HG03575 (cell line): ENCODE data around the gene UTY.
"Not testable (repeated sequence)": the region's sequence is repeated elsewhere in the genome, so short reads cannot be mapped to it uniquely, and the experiment has no call there.

Experiments used
- ATAC-seq: cut with Tn5 transposase; IDR thresholded peaks from one replicate; pipeline ENCODE4 v1.9.1; 2021; ENCODE audit not compliant: unreplicated experiment, insufficient number of reproducible peaks, low FRiP score; ENCODE audit errors: extremely low read depth

The UTY gene

DNA sequence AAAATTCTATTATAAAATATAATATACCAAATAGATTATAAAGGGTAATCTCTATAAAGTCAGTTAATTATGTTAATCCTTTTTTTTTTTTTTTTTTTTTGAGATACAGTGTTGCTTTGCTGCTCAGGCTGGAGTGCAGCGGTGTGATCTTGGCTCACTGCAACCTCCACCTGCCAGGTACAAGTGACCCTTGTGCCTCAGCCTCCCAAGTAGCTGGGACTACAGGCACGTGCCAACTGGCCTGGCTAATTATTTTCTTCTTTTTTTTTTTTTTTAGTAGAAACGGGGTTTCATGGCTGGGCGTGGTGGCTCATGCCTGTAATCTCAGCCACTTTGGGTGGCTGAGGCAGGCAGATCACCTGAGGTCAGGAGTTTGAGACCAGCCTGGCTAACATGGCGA lies 141.9 kb downstream of the UTY start:
- no peak for ATAC-seq

DNA sequence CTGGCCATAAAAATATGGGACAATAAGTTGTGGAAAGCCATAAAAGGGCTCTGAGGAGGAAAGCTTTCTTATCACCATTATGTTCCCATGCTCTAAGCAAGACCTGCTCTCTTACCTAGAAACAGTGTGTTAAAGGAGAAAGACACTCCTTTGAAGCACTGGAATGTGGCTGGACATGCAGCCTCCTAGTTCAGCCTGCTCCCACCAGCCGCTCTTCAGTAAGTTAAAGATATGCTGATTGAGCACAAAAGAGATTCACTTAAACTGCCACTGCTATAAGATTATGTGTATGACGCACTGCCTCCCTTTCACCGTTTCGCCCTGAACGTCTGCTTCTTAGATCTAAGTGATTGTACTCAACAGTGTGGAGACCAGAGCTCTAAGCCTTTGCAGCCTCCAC lies 146.0 kb downstream of the UTY start:
- ATAC-seq: no peak

DNA sequence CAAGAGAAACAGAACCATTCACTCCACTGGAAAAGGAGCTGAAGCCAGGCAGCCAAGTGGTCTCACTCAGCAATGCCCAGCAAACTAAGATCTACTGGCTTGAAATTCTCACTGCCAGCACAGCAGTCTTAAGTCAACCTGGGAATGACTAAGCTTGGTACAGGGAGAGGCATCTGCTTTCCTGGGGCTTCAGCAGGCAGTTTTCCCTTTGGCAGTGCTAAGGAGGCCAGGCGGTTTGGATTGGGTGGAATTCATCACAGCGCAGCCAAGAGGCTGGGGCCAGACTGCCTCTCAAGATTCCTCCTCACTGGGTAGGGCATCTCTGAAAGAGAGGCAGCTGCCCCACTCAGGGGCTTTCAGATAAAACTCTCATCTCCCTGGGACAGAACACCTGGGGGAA lies 149.2 kb downstream of the UTY start:
- ATAC-seq: no peak

DNA sequence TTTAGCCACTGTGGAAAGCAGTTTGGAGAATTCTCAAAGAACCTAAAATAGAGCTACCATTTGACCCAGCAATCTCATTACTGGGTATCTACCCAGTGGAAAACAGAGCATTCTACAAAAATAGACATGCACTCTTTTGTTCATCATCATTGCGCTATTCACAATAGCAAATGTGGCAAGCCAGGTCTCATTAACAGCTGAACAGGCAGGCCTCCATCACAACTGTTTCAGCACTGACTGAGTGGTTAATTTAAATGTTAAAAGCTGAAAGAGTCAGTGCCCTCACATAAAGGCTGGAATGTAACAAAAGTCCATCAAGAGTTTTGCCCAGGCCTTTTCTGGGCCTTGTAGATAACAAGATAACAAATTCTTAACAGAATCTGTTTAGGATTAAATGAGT lies 166.9 kb downstream of the UTY start:
- no peak for ATAC-seq

DNA sequence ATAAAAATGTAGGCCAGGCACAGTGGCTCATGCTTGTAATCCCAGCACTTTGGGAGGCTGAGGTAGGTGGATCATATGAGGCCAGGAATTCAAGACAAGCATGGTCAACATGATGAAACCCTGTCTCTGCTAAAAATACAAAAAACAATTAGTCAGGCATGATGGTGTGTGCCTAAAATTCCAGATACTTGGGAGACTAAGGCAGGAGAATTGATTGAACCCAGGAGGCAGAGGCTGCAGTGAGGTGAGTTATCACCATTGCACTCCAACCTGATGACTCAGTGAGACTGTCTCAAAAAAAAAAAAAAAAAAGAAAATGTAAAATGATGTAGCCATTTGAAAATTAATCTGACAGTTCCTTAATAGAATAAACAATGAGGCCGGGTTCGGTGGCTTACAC lies 171.9 kb downstream of the UTY start:
- ATAC-seq: no peak

DNA sequence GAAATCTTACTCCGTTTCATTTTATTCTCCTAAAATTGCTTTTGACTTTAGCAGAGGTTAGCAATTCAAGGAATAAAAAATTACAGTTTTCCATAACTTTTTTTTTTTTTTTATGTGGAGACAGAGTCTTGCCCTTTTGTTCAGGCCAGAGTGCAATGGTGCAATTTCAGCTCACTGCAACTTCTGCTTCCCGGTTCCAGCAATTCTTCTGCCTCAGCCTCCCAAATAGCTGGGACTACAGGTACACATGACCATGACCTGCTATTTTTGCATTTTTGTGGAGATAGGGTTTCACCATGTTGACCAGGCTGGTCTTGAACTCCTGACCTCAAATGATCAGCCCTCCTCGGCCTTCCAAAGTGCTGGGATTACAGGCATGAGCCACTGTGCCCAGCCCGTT lies 179.0 kb downstream of the UTY start:
- ATAC-seq: no peak

DNA sequence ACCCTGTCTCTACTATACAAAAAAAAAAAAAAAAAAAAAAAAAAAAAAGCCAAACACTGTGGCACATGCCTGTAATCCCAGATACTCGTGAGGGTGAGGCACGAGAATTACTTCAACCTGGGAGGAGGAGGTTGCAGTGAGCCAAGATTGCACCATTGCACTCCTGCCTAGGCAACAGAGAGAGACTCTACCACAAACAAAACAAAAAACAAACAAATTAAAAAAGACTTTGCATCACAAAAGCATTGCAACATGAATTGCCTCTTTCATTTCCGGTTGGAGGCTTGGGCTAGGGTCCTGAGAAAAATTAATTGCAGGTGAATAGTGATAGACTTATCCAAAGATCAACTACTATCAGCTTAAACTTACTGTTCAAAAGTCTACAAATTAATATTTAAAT lies 180.4 kb downstream of the UTY start:
- ATAC-seq: no peak

DNA sequence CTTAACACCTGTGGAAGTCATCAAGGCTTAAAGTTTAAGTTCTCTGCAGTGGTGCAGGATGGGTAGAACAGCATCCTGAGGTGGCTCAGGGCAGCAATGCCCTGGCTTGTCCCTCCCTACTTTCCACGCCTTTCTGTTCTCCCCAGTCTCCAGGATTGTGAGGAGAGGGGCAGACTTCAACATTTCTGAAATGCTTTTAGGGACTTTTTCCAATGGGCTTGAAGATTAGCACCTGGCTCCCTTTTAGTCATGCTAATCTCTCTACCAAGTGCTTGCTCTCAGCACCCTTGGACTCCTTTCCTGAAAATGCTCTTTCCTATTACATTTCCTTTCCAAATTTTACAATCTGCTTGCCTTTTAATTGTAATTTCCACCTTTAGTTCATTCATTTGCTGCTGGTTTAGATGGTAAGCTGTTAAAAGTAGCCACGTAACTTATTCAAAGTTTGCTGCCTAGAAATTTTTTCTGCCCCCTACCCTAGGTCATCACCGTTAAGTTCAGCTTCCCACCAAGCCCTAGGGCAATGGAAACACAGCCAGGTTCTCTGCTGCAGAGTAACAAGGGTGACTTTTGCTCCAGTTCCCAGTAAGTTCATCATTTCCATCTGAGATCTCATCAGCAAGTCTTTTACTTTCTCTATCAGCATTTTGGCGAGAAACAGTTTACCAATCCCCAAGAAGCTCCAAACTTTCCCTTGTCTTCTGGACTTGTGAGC lies 183.5 kb downstream of the UTY start:
- no peak for ATAC-seq

DNA sequence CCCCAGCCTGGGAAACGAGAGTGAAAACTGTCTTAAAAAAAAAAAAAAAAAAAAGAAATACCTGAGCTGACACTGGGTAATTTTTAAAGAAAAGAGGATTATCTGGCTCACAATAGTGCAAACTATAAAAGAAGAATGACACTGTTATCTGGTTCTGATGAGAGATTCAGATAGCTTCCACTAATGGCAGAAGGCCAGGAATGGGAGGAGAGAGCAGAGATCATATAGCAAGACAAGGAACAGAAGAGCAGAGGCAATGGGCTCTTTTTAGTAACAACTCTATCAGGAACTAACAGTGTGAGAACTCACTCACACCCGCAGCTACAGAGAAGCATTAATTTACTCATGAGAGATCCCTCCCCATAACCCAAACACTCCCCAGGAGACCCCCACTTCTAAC lies 184.8 kb downstream of the UTY start:
- no peak for ATAC-seq

DNA sequence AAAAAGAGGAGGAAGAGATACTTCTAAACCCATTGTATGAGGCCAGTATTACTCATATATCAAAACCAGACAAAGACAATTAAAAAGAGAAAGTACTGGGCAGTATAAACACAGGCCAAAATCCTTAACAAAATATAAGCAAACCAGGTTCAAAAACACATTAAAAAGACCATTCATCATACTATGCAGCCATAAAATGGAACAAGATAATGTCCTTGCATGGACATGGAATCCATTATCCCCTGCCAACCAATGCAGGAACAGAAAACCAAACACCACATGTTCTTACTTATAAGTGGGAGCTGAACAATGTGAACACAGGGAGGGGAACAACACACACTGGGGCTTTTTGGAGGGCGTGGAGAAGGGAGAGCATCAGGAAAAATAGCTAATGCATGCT lies 188.6 kb downstream of the UTY start:
- no peak for ATAC-seq

DNA sequence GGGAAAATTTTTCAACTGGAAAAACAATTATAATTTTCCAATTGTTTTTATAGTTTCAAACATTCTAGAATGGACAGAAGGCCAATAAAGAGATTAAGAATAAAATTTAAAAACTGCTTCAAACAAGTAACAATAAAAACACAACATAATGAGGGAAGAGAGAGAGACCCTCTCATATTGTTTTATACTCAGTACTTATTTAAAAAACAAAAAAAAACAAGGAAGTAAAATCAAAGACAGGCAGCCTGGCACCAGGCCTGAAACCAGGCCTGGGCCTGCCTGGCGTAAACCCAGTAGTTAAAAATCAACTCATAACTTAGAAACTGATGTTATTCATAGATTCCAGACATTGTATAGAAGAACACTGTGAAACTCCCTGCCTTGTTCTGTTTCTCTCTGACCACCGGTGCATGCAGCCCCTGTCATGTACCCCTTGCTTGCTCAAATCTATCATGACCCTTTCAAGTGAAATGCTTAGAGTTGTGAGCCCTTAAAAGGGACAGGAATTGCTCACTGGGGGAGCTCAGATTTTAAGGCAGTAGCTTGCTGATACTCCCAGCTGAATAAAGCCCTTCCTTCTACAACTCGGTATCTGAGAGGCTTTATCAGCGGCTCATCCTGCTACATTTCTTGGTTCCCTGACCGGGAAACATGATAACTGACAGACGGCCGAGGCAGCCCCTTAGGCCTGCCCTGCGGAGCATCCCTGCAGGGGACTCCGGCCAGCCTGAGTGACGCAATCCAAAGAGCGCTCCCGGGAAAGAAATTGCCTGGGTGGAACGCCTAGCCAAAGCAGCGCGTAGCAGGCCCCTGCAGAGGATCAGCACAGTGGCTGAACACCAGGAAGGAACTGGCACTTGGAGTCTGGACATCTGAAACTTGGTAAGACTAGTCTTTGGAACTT lies 197.4 kb downstream of the UTY start:
- not testable (repeated sequence) for ATAC-seq

DNA sequence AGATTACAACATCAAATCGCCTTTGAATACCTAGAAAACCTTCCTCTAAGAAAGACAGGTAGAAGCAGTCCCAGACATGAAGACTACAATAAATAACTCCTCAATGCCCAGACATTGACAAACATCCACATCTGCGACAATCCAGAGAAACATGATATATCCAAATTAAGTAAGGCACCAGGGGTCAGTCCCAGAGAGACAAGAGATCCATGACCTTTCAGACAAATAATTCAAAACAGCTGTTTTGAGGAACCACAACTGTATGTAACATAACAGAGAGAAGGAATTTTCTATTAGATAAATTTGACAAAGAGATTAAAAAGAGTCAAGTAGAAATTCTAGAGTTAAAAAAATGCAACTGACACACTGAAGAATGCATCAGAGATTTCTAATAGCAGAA lies 200.3 kb downstream of the UTY start:
- no peak for ATAC-seq

DNA sequence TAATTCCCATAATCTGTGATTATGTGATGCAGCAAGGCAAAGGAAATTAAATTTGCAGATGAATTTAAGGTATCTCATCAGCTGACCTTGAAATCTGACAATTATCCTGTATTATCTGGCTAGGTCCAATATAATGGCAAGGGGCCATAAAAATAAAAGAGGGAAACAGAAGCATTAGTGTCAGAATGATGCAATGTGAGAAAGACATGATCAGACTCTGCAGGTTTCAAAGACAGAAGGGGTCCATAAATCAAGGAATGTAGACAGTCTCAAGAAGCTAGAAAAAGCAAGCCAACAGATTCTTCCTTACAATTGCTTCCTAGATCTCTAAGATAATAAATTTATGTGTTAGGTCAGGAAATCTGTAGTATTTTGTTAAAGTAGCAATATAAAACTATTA lies 208.1 kb downstream of the UTY start:
- ATAC-seq: no peak

DNA sequence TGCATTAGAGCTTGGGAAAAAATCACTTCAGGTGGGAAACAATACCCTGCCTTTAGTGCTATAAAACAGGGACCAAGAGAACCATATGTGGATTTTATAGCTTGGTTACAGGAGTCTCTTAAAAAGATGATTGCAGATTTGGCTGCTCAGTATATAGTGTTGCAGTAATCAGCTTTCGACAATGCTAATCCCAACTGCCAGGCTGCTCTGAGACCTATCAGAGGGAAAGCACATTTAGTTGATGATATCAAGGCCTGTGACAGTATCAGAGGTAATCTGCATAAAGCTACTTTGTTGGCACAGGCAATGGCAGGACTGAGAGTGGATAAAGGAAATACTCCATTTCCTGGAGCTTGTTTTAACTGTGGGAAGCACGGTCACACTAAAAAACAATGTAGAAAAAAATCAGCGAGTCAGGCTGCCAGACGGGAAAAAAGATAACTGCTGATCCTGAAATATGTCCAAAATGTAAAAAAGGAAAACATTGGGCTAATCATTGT lies 225.8 kb downstream of the UTY start:
- not testable (repeated sequence) for ATAC-seq

DNA sequence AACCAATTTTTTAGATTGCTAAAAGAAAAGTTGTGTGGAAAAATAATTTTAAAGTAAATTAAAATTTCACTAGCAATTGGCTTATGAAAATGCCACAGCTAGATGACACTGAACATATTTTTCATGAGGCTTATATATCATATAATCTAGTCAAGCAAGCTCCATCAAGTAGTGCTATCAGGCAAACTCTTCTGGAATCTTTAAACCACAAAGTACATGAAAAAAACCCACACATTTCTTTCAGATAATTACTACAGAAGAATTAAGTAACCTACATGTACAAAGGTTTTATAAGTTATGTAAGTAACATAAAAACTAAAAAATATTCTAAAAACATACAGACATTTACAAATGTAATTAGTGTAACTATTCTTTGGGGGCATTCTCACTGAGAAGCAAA lies 229.4 kb downstream of the UTY start:
- ATAC-seq: no peak

DNA sequence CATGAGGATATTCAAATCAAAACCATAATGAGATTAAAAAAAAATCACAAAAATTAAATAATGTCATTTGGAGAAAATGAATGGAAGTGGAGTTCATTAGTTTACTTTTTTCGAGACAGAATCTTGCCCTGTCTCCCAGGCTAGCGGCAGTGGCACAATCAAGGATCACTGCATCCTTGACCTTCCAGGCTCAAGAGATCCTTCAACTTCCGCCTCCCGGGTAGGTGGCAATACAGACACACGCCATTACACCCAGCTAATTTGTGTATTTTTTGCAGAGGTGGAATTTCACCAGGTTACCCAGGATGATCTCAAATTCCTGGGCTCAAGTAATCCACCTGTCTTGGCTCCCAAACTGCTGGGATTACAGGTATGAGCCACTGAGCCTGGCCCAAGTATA lies 236.1 kb downstream of the UTY start:
- ATAC-seq: no peak

DNA sequence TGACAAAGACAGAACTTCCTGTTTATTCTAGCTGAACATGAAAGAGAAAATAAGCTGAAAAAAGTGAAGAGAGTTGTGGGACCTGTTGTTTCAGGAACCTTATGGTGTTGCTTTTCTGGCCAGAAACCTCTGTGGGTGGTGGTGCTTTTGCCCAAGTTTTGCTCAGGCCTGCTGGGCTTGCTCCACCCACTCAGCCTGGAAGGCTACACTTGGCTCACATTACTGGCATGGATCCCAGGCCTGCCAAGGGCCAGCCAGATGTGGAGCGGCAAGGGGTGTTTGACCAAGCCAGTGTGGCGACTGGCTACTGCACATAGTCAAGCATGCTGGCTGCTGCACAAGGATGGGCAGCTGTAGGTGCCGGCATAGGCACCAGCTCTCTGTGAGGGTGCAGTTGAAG lies 245.9 kb downstream of the UTY start:
- ATAC-seq: no peak

DNA sequence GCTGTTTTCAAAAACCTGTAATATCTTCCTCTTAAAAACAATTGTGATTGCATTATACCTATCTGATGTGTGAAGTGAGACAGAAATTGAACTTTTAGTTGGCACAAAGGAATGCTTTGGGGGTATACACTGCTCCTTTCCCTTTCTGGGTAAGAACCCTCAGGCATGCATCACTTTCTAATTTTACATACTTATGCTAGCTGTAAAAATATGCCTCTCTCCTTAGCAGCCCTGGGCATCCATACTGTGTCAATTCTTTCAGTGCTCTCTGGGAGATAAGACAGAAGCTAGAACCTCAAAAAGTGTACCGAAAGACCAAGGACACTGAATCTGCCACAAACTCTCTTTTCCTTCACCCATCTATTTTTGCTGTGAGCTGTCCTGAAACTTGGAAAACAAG lies 246.7 kb downstream of the UTY start:
- ATAC-seq: no peak

DNA sequence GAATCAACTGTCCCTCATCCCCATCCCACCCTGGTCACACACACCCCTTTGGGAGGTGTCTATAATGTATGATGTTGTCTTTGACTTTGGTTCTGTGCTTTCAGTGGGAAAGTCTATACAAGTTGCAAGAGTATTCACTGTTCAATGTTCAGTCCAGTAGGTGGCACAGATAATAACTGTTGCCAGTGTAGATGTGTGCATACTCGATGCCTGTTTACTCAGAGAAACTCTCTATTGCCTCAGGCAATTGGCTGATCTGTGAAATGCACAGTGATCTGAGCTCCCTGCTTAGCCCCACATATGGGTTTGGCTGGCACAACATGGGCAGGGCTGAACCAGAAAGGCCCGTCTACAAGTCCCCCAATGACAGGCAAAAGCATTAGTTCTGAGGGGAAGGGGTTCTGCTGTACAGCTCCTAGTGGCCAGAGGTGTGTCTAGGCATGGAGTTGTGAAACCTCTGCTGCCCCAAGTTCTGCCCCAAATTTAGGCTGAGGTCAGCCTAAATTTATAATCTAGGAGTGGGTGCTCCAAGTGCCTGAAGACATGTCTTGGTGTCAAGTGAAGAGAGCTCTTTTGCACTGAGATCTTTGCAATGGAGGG lies 252.4 kb downstream of the UTY start:
- ATAC-seq: no peak
